ENCODE measurements around the gene TRAPPC10. TPM values are rescaled to one million over a fixed set of nuclear protein-coding genes. Genes with fewer than 3 reads are reported as not detected.
A peak's percentile ranks its signal among the peaks of the same experiment; 100 is the strongest.
"Not testable (repeated sequence)": the region's sequence is repeated elsewhere in the genome, so short reads cannot be mapped to it uniquely, and the experiment has no call there.

TRAPPC10 gene
- total RNA-seq, 2 donors from 2014 or later, result 10.9 to 26.4 TPM

GRCh38 chr21:44090325-44090724, 78.2 kb downstream of the TRAPPC10 start:
- Histone ChIP-seq H3K27me3 (no peaks in the 10 kb centered on the region), H3K4me1 (peaks cover 29% of the 10 kb centered on the region), H3K36me3 (replicated peaks in 1 of 2; ENCODE audit: insufficient read depth in 1 of 2, low read depth in 2 of 2) (peaks cover 0 to 10% of the 10 kb centered on the region in 2 donors), H3K27ac (peak overlapping the region in 2 of 4 donors; percentile 55 to 65), H3K4me3 (no peak overlapping the region), H3K9me3 (no peaks in the 10 kb centered on the region)
- intact Hi-C loops (cut with DNase I), result no loop called here
- DNase-seq (no peak), ATAC-seq (no peak)
- WGBS, 2 donors, result 71 to 89% methylated on average over 8 of the region's 8 CpGs
- TF ChIP-seq CTCF (IDR thresholded peaks at IDR 0.05) (no peak), POLR2A (IDR thresholded peaks at IDR 0.05) (no peak)

GRCh38 chr21:44092211-44092610, 80.1 kb downstream of the TRAPPC10 start:
- TF ChIP-seq CTCF (IDR thresholded peaks at IDR 0.05) (no peak), POLR2A (IDR thresholded peaks at IDR 0.05) (no peak)
- Histone ChIP-seq H3K27ac (no peak overlapping the region), H3K36me3 (replicated peaks in 1 of 2; ENCODE audit: insufficient read depth in 1 of 2, low read depth in 2 of 2) (peaks cover 0 to 10% of the 10 kb centered on the region in 2 donors), H3K4me1 (peaks cover 24% of the 10 kb centered on the region), H3K27me3 (no peaks in the 10 kb centered on the region), H3K4me3 (no peak overlapping the region), H3K9me3 (no peaks in the 10 kb centered on the region)
- WGBS, 2 donors, result 84 to 85% methylated on average over 9 of the region's 9 CpGs
- ATAC-seq, result no peak
- intact Hi-C loops (cut with DNase I), result no loop called here
- no peak for DNase-seq

GRCh38 chr21:44093761-44094160, 81.7 kb downstream of the TRAPPC10 start:
- no peaks in the 10 kb centered on the region for H3K9me3 ChIP-seq
- no peak for ATAC-seq
- TF ChIP-seq CTCF (IDR thresholded peaks at IDR 0.05), result no peak
- no peak for TF ChIP-seq POLR2A (IDR thresholded peaks at IDR 0.05)
- H3K4me3 ChIP-seq, result no peak overlapping the region
- H3K4me1 ChIP-seq, result peaks cover 16% of the 10 kb centered on the region
- intact Hi-C loops (cut with DNase I), result no loop called here
- peaks cover 0 to 7% of the 10 kb centered on the region in 2 donors for H3K36me3 ChIP-seq (replicated peaks in 1 of 2; ENCODE audit: insufficient read depth in 1 of 2, low read depth in 2 of 2)
- H3K27me3 ChIP-seq, result no peaks in the 10 kb centered on the region
- DNase-seq, result no peak
- no peak overlapping the region for H3K27ac ChIP-seq
- WGBS, 2 donors, result 79 to 85% methylated on average over 9 of the region's 9 CpGs

GRCh38 chr21:44094832-44095231, 82.7 kb downstream of the TRAPPC10 start:
- no peak for ATAC-seq

GRCh38 chr21:44098507-44098906, 86.4 kb downstream of the TRAPPC10 start:
- H3K4me3 ChIP-seq; DNase-seq; intact Hi-C loops (cut with DNase I); H3K27me3 ChIP-seq; H3K36me3 ChIP-seq (replicated peaks in 1 of 2; ENCODE audit: insufficient read depth in 1 of 2, low read depth in 2 of 2); H3K9me3 ChIP-seq; H3K4me1 ChIP-seq; ATAC-seq; H3K27ac ChIP-seq: not testable (repeated sequence)
- WGBS, 2 donors, result no CpG with 5 or more reads among the region's 6 CpGs

More at GRCh38 chr21:44094832-44095231, 82.7 kb downstream of the TRAPPC10 start:
- Histone ChIP-seq H3K27me3 (no peaks in the 10 kb centered on the region), H3K4me3 (no peak overlapping the region), H3K4me1 (peaks cover 6% of the 10 kb centered on the region), H3K27ac (no peak overlapping the region), H3K9me3 (no peaks in the 10 kb centered on the region), H3K36me3 (replicated peaks in 1 of 2; ENCODE audit: insufficient read depth in 1 of 2, low read depth in 2 of 2) (peaks cover 0 to 7% of the 10 kb centered on the region in 2 donors)
- intact Hi-C loops (cut with DNase I), result no loop called here
- DNase-seq, result no peak
- WGBS, 2 donors, result 54 to 63% methylated on average over 1 of the region's 1 CpG
- no peak for TF ChIP-seq CTCF (IDR thresholded peaks at IDR 0.05)
- no peak for TF ChIP-seq POLR2A (IDR thresholded peaks at IDR 0.05)

- H3K36me3 ChIP-seq (replicated peaks in 1 of 2; ENCODE audit: insufficient read depth in 1 of 2, low read depth in 2 of 2); ATAC-seq; H3K4me1 ChIP-seq; H3K4me3 ChIP-seq; H3K27me3 ChIP-seq; intact Hi-C loops (cut with DNase I); H3K27ac ChIP-seq; H3K9me3 ChIP-seq; DNase-seq: not testable (repeated sequence)
- WGBS, 2 donors, result no CpG with 5 or more reads among the region's 13 CpGs
Measured at GRCh38 chr21:44098964-44099363, 86.9 kb downstream of the TRAPPC10 start.

GRCh38 chr21:44107026-44107501, 95.0 kb downstream of the TRAPPC10 start, which contains the start of gene PWP2:
TSS of gene PWP2 (plus strand) at chr21:44107399. CDS start at chr21:44107417, 18 bp downstream.
- WGBS, 2 donors, result no CpG with 5 or more reads among the region's 66 CpGs
- H3K4me3 ChIP-seq; intact Hi-C loops (cut with DNase I); H3K36me3 ChIP-seq (replicated peaks in 1 of 2; ENCODE audit: insufficient read depth in 1 of 2, low read depth in 2 of 2); H3K27me3 ChIP-seq; H3K9me3 ChIP-seq; H3K4me1 ChIP-seq: not testable (repeated sequence)
- ATAC-seq (peak; percentile 98), DNase-seq (peak; percentile 25 to 57 (median 30))
- peak within 1 kb of the TSS in 2 of 4 donors; percentile 59 to 62 for H3K27ac ChIP-seq

GRCh38 chr21:44107589-44107988, 95.5 kb downstream of the TRAPPC10 start:
- H3K36me3 ChIP-seq (replicated peaks in 1 of 2; ENCODE audit: insufficient read depth in 1 of 2, low read depth in 2 of 2); H3K9me3 ChIP-seq; DNase-seq; H3K4me1 ChIP-seq; H3K27me3 ChIP-seq; H3K4me3 ChIP-seq; intact Hi-C loops (cut with DNase I): not testable (repeated sequence)
- ATAC-seq, result peak; percentile 55
- H3K27ac ChIP-seq, result peak overlapping the region in 2 of 4 donors; percentile 59 to 62
- no CpG with 5 or more reads among the region's 31 CpGs for WGBS, 2 donors
